ENCODE data around the gene PROP1. TPM values are rescaled to one million over a fixed set of nuclear protein-coding genes. Genes with fewer than 3 reads are reported as not detected.
A peak's percentile ranks its signal among the peaks of the same experiment; 100 is the strongest.
"Not testable (repeated sequence)": the region's sequence is repeated elsewhere in the genome, so short reads cannot be mapped to it uniquely, and the experiment has no call there.

PROP1 gene
- total RNA-seq (2014; rRNA removed; shearing (Covaris generic); ENCODE audit: low replicate concordance): not detected in 2 replicates

DNA sequence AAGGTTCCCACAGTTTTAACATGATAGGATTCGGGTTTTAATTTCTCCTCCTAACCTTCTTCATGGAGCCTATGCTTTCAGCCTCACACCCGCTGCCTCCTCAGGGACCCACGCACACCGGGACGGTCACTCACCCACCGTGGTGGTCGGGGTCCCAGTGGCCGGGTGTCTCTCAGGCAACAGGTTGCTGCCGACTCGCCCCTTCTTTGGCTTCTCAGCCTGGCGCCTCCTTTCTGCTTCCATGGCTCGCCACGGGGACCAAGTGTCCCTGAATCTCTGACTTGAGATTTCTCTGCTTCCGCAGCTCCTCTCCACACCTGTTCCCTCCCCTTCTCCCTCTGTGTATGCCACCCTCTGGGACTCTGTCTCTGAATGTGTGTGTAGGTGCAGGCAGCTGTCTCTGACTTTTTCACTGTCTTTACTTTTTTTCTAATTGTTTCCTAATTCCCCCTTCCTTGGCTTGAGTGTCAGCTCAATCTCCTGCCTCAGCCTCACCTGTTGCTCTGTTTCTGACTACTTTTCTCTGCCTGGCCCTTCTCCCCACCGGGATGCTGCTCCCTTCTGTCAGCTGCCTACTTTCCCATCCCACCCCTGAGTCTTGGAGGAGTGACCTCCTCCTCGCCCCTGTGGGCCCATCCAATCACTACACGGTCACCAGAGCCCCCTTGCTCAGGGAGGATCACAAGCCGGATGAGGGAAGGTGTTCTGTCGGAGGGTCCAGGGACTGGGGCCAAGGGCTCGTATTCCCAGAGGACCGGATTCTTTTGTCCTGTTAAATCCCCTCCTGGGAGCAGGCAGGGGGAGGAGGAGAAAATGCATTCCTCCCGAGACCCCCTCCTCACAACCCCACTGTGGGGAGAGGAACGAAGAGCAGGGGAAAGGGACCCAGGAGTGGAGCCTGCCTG, at the start of gene PROP1:
Gene PROP1 (minus strand): TSS at position 552 of the 905 bp plus-strand sequence. CDS start 309 bp downstream, at position 243.
- no peak for DNase-seq (ENCODE audit: low read depth)
- in situ Hi-C loops (cut with HindIII; ENCODE audit: low pct_unique_long_range_greater_than_20kb, low sequenced_read_pairs): no loop called here

DNA sequence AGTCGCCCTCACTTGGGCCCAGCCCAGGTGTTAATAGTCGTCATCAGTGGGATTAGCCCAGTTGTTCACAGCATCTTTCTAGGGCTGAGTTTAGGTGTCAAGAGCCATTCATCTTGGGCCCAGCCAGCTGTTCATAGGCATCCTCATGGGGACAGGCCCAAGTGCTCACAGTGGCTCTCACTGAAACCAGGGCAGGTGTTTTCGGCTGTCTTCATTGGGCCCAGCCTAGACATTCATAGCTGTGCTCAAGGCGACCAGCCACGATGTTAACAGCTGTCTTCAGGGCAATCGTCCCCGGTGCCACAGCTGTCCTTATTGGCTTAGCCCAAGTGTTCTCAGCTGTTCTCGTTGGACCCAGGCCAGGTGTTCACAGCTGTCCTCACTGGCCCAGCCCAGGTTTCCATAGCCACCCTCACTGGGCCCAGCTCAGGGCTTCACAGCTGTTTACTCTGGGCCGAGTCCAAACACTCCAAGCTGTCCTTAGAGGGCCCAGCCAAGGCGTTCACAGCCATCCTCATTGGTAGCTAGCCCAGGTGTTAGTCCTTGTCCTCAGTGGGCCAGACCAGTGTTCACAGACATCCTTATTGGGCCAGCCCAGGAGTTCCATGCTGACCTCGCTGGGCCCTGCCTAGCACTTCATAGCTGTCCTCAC, 23.5 kb upstream of the PROP1 start:
- DNase-seq (ENCODE audit: low read depth); in situ Hi-C loops (cut with HindIII; ENCODE audit: low pct_unique_long_range_greater_than_20kb, low sequenced_read_pairs): not testable (repeated sequence)

DNA sequence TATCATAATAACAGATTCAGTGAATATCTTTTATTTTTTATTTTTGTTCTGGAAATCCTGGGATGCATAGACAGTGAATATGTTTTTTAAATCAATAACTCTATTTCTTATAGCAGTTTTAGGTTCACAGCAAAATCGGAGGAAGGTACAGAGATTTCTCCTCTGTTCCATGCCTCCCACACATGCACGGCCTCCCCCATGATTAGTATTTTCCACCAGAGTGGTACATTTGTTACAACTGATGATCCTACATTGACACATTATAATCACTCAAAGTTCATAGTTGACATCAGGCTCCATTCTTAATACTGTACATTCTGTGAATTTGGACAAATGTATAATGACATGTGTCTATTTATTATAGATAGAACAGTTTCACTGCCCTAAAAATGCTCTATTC, 16.7 kb upstream of the PROP1 start:
- in situ Hi-C loops (cut with HindIII; ENCODE audit: low pct_unique_long_range_greater_than_20kb, low sequenced_read_pairs); DNase-seq (ENCODE audit: low read depth): not testable (repeated sequence)

DNA sequence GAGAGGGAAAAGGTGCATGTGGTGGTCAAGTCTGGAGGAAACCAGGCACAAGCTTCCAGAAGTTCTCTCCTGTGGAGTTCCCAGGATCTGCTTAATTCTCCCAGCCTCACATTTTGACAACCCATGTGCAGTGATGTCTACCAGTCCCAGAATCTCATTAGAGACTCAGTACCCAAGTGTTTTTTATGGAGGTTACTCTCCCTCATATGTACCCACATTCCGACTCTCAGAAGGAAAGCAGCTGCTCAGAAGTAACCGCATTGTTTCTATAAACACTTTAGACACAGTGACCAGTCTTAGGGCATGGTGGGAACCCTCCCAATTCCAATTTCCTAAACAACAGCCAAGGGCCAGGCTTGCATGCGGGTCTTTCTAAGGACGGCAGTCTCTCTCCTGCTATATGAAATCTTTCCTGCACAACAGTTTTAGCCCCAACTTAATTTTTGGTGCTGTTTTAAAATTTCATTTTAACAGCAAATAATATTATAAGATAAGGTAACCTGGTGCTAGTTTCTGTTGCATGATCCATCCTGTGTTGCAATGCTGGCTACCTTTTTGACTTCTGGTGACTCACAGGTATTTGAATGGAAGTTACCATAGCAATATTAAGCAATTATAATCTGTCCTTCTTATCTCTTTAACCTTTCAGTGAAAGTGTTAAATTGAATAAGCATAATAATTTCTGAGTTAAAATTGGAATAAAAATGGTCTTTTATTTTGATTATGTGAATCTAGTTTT, 15.9 kb upstream of the PROP1 start:
- in situ Hi-C loops (cut with HindIII; ENCODE audit: low pct_unique_long_range_greater_than_20kb, low sequenced_read_pairs); DNase-seq (ENCODE audit: low read depth): not testable (repeated sequence)

DNA sequence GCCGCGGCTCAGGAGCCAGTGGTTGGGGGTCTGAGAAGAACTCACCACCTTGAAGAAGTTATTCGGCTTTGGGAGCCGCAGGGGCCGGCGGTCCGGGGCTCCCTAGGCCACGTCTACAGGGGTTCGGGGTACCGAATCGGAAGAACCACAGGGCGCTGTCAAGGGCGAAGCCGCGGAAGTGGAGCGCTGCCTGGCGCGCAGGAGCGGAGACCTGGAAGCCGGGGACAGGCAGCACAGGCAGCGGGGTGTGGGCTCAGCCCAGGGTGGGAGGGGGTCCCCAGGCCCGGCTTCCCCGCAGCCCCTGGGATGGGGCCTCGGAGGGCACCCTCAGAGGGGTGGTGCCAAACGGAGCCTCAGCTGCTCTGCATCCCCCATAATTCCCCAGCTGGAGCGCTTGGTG, 11.2 kb upstream of the PROP1 start:
- in situ Hi-C loops (cut with HindIII; ENCODE audit: low pct_unique_long_range_greater_than_20kb, low sequenced_read_pairs); DNase-seq (ENCODE audit: low read depth): not testable (repeated sequence)

DNA sequence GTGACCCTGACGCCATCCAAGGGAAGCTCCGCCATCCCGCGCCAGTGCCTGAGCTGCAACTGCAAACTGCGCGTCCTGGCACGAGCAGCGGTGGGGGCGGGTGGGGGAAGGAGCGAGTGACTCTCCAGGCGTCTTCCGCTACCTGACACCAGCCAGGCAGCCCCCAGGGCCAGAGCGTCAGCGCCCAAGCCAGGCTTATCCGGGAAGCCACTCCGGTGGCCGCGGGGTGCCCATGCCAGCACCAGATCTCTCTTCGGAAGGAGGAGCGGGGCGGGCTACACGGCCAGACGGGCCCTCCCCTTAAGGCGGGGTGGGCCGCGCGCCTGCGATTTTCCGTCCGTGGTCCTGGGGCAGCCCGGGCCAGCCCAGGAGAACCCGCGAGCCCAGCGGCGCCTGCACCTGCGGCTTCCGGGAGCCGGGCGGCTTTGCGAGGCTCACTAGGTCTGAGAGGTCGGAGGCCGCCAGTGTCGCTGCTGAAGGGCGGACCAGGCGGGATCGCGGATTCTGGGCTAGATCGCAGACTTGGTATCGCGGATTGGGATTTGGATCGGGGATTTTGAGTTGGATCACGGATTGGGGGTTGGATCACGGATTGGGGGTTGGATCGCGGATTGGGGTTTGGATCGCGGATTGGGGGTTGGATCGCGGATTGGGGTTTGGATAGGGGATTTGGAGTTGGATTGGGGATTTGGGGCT, 10.6 kb upstream of the PROP1 start:
- in situ Hi-C loops (cut with HindIII; ENCODE audit: low pct_unique_long_range_greater_than_20kb, low sequenced_read_pairs): not testable (repeated sequence)

DNA sequence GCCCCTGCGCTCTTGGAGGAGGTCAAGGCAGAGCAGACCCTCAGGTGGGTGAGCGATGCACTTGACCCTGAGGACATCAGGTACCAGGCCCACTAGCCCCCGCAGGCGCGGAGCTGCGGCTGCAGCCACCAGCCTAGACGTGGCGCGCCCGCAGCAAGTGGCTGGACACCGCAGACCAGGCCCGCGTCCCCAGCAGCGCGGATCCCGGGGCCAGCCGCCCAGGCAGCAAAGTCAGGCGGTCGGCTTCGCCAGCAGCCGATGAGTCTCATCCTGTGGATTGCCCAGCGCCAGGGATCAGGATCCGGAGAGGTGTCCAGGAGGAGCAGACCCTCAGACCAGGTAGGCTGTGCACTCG, 10.1 kb upstream of the PROP1 start:
- DNase-seq (ENCODE audit: low read depth); in situ Hi-C loops (cut with HindIII; ENCODE audit: low pct_unique_long_range_greater_than_20kb, low sequenced_read_pairs): not testable (repeated sequence)

More for the DNA sequence above, 10.6 kb upstream of the PROP1 start:
- DNase-seq (ENCODE audit: low read depth): peak; percentile 11

DNA sequence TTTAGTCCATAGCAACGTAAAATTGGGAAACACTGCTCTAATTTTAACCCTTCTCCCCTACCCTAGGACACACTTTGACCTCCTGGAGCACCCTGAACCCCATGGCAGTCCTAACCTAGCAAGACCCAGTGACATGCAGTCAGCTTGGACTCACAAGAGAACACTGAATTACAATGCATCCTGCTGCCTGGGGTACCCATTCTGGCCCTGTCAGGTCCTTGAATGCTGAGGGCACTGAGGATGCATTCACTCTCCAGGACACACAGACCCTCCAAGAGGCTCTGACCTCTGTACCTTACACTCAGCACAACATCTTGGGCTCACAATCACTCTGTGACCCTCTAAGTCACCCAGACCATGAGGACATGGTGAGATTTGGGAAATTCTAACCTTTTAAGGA, 1.8 kb upstream of the PROP1 start:
- in situ Hi-C loops (cut with HindIII; ENCODE audit: low pct_unique_long_range_greater_than_20kb, low sequenced_read_pairs): no loop called here
- no peak for DNase-seq (ENCODE audit: low read depth)

DNA sequence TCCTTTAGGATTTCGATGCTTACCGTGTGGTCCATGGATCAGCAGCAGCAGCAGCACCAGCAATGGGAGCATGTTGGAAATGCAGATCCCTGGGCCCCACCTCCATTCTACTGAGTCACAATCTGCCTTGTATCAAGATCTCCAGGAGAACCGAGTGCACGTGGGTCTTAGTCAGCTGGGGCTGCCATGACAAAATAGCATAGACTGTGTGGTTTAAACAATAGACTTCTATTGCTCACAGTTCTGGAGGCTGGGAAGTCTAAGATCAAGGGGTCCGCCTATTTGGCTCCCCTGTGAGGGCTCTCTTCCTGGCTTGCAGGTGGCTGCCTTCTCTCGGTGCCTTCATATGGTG, 1.3 kb upstream of the PROP1 start:
- in situ Hi-C loops (cut with HindIII; ENCODE audit: low pct_unique_long_range_greater_than_20kb, low sequenced_read_pairs): no loop called here

DNA sequence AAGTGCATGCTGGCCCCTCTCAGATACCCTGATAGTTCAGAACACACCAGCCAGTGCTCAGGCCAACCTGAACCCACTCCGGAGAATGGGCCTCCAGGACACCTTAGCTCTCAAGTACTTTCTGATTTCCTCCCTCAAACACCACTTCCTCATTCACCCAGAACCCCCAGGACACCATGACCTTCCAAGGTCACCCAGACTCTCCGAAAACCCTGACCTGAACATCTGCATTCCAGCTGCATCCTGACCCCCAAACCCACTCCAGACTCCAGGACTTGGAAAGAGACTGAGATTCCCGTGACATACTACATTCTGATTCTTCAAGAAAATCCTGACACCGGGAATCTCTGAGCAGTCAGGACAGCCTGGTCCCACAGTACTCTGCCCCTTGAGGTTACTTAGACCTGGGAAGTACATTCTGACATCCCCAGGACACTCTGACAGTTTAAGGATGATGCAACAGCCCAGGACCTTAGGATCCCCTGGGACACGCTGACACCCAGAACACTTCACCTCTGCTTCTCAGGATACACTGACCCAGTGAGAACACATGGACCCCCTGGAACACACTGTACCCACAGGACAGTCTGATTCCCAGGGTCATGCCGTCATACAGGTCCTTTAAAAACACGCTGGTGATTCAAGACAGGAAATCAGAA, 747 bp upstream of the PROP1 start:
- in situ Hi-C loops (cut with HindIII; ENCODE audit: low pct_unique_long_range_greater_than_20kb, low sequenced_read_pairs): no loop called here
- DNase-seq (ENCODE audit: low read depth): no peak

More for the DNA sequence above, 1.3 kb upstream of the PROP1 start:
- DNase-seq (ENCODE audit: low read depth): no peak

DNA sequence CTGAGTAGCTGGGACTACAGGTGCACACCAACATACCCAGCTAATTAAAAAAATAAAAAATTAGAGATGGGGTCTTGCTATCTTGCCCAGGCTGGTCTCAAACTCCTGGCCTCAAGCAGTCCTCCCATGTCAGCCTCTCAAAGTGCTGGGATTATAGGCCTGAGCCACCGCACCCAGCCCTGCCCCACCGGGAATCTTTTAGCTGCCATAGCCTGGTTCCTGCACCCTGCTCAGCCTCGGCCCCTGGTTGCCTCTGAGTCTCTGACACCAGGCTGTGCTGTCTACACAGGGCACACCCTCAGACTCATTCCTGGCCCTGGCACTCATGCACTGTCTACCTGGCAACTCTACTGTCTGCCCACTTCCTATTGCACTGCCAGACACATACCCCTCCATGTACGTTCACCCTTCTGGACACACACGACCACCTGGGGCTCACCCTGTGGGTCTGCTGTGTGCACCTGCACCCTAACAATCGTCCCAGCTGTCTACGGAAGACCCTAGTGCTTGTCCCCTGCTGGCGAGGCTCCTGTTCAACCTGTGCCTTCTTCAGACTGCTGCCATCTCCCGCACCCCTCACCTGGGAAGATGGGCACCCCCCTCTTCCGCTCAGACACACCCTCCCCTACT, 1.4 kb downstream of the PROP1 start:
- no peak for DNase-seq (ENCODE audit: low read depth)
- in situ Hi-C loops (cut with HindIII; ENCODE audit: low pct_unique_long_range_greater_than_20kb, low sequenced_read_pairs): no loop called here

DNA sequence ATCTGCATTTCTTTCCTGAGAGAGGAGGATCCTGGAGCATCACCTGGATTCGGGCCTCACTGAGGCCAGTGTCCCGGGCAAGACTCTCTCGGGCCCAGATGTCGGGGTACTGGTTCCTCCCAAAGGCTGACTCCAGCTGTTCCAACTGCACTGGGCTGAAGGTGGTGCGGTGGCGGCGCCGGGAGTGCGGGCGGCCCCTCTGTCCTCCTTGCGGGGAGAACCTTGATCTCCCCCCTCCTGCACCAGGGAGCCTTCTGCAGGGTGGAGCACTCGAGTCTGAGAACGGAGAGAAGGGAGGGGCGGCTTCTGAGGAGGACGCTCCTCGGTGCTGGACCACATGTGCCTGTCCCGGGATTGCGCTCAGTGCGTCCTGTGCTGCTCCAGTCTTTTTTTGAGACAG, 2.0 kb downstream of the PROP1 start:
- no peak for DNase-seq (ENCODE audit: low read depth)
- in situ Hi-C loops (cut with HindIII; ENCODE audit: low pct_unique_long_range_greater_than_20kb, low sequenced_read_pairs): no loop called here

DNA sequence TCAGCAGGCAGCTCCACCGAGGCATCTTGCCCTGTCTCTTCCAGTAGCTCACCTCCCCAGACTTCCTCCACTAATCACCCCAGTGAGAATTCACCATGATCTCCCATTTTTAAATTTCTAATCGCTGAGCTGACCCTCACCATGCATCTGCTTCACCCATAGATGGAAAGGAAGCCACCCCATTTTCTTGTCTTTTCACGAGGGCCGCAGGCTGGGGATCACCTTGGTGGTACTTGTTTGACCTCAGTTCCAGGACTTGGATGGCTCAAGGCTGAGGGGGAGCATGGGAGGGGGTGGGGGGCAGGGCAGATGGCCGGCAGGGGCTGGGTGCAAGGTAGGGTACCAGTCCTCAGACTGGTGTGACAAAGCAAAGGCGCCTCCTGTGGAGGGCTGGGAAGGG, 3.6 kb downstream of the PROP1 start:
- in situ Hi-C loops (cut with HindIII; ENCODE audit: low pct_unique_long_range_greater_than_20kb, low sequenced_read_pairs): no loop called here
- DNase-seq (ENCODE audit: low read depth): no peak

DNA sequence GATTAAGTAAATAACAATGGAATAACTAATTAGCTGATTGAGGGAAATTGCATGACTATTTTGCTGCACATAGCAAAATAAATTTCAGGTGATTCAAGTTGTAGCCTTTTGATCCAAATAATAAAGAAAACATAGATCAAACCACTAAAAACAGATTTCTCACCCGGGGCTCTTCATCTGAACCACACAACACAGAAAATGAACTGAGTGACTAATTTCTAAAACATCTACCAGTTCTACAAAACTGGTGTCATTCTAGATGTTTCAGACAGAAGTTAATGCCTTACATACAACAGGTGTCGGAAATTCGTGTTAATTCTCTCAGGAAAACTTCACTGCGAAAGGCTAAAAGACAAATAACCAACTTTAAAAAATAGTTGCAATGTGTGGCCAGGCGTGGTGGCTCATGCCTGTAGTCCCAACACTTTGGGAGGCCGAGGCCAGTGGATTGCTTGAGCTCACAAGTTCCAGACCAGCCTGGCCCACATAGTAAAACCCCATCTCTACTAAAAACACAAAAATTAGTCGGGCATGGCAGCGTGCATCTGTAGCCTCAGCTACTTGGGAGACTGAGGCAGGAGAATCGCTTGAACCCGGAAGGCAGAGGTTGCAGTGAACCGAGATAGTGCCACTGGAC, 6.9 kb downstream of the PROP1 start:
- DNase-seq (ENCODE audit: low read depth): no peak
- in situ Hi-C loops (cut with HindIII; ENCODE audit: low pct_unique_long_range_greater_than_20kb, low sequenced_read_pairs): no loop called here

DNA sequence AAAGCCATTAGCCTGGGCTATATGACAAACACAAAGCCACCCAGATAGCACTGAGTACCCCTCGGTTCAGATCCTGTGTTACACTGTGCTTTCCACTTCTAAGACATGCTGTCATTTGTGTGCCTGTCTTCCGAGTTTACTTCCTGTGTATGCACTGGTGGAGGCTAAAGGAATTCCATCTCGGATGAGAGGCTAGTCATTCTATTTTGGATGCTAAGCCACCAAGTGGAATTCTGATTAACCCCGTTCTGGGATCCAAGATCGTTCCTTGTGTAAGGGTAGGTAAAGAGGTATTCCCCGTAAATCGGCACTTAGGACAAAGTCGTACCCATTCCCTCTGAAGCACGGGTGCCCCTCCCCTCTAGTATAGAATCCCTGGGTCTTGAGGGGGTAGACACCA, 8.7 kb downstream of the PROP1 start:
- in situ Hi-C loops (cut with HindIII; ENCODE audit: low pct_unique_long_range_greater_than_20kb, low sequenced_read_pairs): no loop called here
- DNase-seq (ENCODE audit: low read depth): no peak

DNA sequence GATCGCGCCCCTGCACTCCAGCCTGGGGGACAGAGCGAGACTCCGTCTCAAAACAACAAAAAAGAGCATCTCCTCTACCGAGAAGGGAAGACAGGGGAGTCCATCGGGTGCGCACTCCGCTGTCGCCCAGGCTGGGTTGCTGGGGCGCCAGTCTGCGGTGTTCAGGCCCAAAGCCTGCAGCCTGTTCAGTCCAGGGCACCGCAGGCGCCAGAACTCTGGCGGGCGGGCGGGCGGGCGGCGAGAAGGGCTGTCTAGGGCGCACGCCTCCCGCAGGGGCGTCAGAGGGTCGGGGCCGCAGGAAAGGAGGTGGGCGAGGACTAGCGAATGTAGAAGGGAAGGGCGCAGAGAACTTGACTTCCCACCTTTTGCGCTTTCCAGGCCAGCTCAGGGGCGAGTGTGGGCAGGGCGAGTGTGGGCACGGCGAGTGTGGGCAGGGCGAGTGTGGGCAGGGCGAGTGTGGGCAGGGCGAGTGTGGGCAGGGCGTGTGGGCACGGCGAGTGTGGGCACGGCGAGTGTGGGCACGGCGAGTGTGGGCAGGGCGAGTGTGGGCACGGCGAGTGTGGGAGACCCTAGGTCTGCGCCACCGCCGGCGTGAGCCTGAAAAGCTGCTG, 10.5 kb downstream of the PROP1 start:
- in situ Hi-C loops (cut with HindIII; ENCODE audit: low pct_unique_long_range_greater_than_20kb, low sequenced_read_pairs): no loop called here
- DNase-seq (ENCODE audit: low read depth): no peak
